Activated CD8-positive, alpha-beta memory T cell treated with anti-CD3 and anti-CD28 coated beads, Interleukin-2, amount 10 ng/mL, durations not matched to agents 7 days and 5 days (primary cell): Measurements from ENCODE around the gene SH2B3. TPM values are rescaled to one million over a fixed set of nuclear protein-coding genes. Genes with fewer than 3 reads are reported as not detected.
A peak's percentile ranks its signal among the peaks of the same experiment; 100 is the strongest.
"Not testable (repeated sequence)": the region's sequence is repeated elsewhere in the genome, so short reads cannot be mapped to it uniquely, and the experiment has no call there.

Source experiments
- ATAC-seq: fragments of 150-1000 bp; cut with Tn5 transposase; one replicate; pipeline ENCODE4 v1.10.0; 2021; ENCODE audit warnings: moderate library complexity
- CTCF ChIA-PET: fragments of 350-600 bp; sonication (Branson Sonifier 250); formaldehyde crosslinking; loops from one replicate; lab custom pipeline; 2021; ENCODE audit warnings: antibody characterized with exemption; lab: Charles Lee
- DNase-seq: peaks from one replicate; pipeline ENCODE4 v3.0.0-alpha.2; 2020
- H3K27ac Mint-ChIP-seq: one replicate; pipeline ENCODE4 v1.8.0; 2021; ENCODE audit warnings: mild to moderate bottlenecking, mixed read lengths
- H3K27me3 Mint-ChIP-seq: one replicate; pipeline ENCODE4 v1.8.0; 2021; ENCODE audit warnings: mixed read lengths
- H3K36me3 Mint-ChIP-seq: one replicate; pipeline ENCODE4 v1.8.0; 2021; ENCODE audit warnings: mild to moderate bottlenecking, mixed read lengths
- H3K4me1 Mint-ChIP-seq: one replicate; pipeline ENCODE4 v1.8.0; 2021; ENCODE audit warnings: mixed read lengths
- H3K4me3 Mint-ChIP-seq: one replicate; pipeline ENCODE4 v1.8.0; 2021; ENCODE audit warnings: mild to moderate bottlenecking, moderate library complexity, mixed read lengths
- H3K9me3 Mint-ChIP-seq: one replicate; pipeline ENCODE4 v1.8.0; 2022; ENCODE audit warnings: low read depth, mixed read lengths
- total RNA-seq, 2 experiments: library from RNA; stranded (reverse); gene quantifications; one replicate each; pipeline ENCODE4 v1.2.3, GENCODE V29; 2021

Gene SH2B3
- total RNA-seq, 2 experiments from 2014 or later = 24.9 to 51.3 TPM

DNA sequence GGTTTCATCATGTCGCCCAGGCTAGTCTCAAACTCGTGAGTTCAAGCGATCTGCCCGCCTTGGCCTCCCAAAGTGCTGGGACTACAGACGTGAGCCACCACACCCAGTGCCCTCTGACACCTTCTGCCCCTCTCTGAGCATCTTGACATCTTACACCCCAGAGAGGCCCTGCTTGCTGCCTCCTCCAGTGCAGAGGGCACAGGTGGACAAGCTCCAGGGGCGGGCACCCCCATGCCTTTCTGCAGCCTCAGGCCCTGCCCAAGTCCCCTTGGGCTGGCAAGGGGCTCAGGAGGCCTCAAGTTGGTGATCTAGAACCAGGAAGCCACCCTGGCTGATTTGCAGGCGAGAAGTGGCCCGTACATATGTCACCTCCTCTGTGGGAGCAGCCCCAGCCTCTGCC, 11.2 kb upstream of the SH2B3 start:
- Mint-ChIP-seq H3K4me3 (no peak overlapping the region), H3K27ac (no peak overlapping the region), H3K4me1 (peaks cover 20% of the 10 kb centered on the region), H3K9me3 (no peaks in the 10 kb centered on the region), H3K27me3 (peaks cover 19% of the 10 kb centered on the region), H3K36me3 (no peaks in the 10 kb centered on the region)
- DNase-seq (no peak), ATAC-seq (no peak)
- CTCF ChIA-PET = interaction anchor here (22.4 kb wide), 1 partner anchor 54 kb away, joined by 950 read pairs; no protein-coding TSS in a partner anchor

DNA sequence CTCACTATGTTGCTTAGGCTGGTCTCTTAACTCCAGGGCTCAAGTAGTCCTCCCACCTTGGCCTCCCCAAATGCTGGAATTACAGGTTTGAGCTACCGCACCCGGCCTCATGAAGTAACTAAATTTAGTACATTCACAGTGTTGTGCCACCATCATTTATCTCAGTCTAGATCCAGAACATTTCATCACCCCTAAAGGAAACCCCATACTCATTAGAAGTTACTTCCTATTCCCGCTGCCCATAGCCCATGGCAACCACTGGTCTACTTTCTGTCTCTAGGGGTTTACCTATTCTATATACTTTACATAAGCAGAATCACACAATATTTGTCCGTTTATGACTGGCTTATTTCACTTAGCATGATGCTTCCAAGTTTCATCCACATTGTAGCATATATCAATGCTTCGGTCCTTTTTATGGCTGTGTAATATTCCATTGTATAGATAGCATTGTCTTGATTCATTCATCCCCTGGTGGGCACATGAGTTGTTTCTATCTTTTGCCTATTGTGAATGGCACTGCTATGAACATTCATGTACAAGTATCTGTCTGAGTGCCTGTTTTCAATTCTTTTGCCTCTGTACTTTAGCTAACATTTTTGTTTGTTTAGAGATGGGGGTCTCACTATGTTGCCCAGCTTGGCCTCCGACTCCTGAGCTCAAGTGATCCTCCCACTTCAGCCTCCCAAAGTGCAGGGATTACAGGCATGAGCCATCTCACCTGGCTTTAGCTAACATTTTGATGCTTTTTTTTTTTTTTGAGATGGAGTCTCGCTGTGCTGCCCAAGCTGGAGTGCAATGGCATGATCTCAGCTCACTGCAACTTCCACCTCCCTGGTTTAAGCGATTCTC, 10.2 kb upstream of the SH2B3 start:
- peaks cover 26% of the 10 kb centered on the region for H3K4me1 Mint-ChIP-seq
- H3K9me3 Mint-ChIP-seq = no peaks in the 10 kb centered on the region
- H3K36me3 Mint-ChIP-seq = peaks cover 1% of the 10 kb centered on the region
- H3K4me3 Mint-ChIP-seq = no peak overlapping the region
- CTCF ChIA-PET = interaction anchor here (0.9 to 22.4 kb wide), 22 partner anchors 12 to 417 kb away, joined by 3 to 950 read pairs (median 10); partner anchors contain the start of genes PHETA1 and SH2B3
- H3K27me3 Mint-ChIP-seq = peaks cover 27% of the 10 kb centered on the region
- H3K27ac Mint-ChIP-seq = no peak overlapping the region
- no peak for DNase-seq
- ATAC-seq = no peak

DNA sequence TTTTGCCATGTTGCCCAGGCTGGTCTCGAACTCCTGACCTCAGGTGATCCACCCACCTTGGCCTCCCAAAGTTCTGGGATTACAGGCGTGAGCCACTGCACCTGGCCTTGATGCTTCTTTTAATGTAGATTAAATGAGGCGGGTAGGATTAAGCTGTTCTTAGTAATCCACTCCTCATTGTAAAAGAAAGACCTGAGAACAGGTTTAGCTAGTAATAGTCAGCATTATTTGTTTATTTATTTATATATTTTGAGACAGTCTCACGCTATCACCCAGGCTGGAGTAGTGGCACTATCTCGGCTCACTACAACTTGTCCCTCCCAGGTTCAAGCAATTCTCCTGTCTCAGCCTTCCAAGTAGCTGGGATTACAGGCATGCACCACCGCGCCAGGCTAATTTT, 9.5 kb upstream of the SH2B3 start:
- not testable (repeated sequence) for DNase-seq, H3K4me3 Mint-ChIP-seq, H3K9me3 Mint-ChIP-seq, ATAC-seq, H3K36me3 Mint-ChIP-seq, H3K27ac Mint-ChIP-seq
- CTCF ChIA-PET = interaction anchor here (0.7 to 22.4 kb wide), 44 partner anchors 8 to 419 kb away, joined by 3 to 950 read pairs (median 7); partner anchors contain the start of genes PHETA1 and SH2B3
- H3K27me3 Mint-ChIP-seq = peaks cover 27% of the 10 kb centered on the region
- peaks cover 26% of the 10 kb centered on the region for H3K4me1 Mint-ChIP-seq

DNA sequence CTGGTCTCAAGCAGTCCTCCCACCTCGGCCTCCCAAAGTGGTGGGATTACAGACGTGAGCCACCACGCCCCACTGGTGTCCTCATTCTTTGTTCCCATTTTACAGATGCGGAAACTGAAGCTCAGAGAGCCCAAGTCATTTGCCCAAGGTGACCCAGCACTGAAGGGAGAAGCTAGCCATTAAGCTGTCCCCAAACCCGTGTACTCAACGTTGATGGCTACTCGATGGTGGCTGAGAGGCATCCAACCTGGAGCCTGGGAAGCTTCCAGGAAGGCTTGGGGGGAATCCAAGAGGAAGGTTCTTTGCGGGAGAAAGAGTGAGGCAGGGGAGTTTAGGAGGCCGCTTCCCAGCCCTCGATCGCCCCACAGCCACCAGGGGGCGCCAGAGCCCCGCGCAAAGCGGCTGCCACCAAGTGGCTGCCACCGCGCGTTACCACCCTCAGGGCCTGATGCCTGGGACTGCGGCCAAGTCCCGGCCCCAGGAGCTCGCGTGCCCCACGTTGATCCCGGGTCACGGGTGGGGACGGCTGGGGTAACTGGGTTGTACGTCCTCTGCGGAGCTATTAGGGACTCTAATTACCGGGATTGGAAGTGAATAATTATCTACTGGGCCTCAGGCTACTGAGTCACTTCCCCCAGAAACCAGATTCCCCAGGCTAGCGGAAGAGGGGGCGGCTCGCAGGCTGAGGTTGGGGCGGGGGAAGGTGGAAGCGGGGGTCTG, 8.8 kb upstream of the SH2B3 start:
- H3K27me3 Mint-ChIP-seq = peaks cover 30% of the 10 kb centered on the region
- peaks cover 28% of the 10 kb centered on the region for H3K4me1 Mint-ChIP-seq
- peaks cover 1% of the 10 kb centered on the region for H3K36me3 Mint-ChIP-seq
- H3K9me3 Mint-ChIP-seq = no peaks in the 10 kb centered on the region
- DNase-seq = peak; percentile 88
- peak overlapping the region; percentile 72 for H3K27ac Mint-ChIP-seq
- peak overlapping the region; percentile 57 for H3K4me3 Mint-ChIP-seq
- peak; percentile 91 for ATAC-seq
- CTCF ChIA-PET = interaction anchor here (0.5 to 22.4 kb wide), 58 partner anchors 8 to 418 kb away, joined by 3 to 950 read pairs (median 5); partner anchors contain the start of genes ACAD10, BRAP, PHETA1 and SH2B3

DNA sequence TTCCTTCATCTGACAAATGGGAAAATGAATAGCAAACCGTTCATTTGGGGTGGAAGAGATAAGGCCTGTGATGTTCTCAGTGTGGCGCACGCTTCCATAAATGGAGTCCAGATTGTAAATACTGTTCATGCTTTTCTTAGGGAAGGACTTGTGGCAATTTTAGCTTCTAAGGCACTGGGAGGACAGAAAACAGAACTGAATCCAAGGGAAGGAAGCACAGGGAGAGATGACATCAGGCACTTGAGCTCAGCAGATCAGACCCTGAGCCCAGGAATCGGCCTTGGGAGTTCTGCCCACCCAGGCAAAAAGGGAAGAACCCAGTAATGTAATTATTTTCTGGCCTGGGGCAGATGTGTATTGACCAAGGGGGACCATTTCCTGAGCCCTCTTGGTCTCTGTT, 7.2 kb upstream of the SH2B3 start:
- H3K27me3 Mint-ChIP-seq = peaks cover 31% of the 10 kb centered on the region
- no peak overlapping the region for H3K27ac Mint-ChIP-seq
- CTCF ChIA-PET = interaction anchor here (0.8 to 22.4 kb wide), 6 partner anchors 11 to 131 kb away, joined by 3 to 950 read pairs (median 33); partner anchors contain the start of gene SH2B3
- no peak overlapping the region for H3K4me3 Mint-ChIP-seq
- peaks cover 37% of the 10 kb centered on the region for H3K4me1 Mint-ChIP-seq
- H3K9me3 Mint-ChIP-seq = no peaks in the 10 kb centered on the region
- ATAC-seq (no peak), DNase-seq (no peak)
- H3K36me3 Mint-ChIP-seq = peaks cover 1% of the 10 kb centered on the region

DNA sequence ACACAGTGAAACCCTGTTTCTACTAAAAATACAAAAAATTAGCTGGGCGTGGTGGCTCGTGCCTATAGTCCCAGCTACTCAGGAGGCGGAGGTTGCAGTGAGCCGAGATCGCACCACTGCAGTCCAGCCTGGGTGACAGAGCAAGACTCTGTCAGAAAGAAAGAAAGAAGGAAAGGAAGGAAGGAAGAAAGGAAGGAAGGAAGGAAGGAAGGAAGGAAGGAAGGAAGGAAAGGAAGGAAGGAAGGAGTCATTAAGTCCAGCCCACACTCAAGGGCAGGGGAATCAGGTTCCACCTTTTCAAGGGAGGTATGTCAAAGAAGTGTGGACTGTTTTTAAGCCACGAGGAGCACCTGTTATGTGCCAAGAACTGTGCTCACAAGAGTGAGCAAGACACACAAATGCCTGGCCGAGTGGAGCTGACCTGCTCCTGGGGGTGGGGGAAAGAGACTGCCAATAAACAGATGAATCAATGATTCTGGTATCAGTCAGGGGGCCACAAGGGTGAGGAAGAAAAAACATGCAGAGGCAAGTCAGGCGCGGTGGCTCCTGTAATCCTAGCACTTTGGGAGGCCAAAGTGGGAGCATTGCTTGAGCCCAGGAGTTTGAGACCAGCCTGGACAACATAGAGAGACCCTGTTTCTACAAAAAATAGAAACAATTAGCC, 5.8 kb upstream of the SH2B3 start:
- not testable (repeated sequence) for H3K4me3 Mint-ChIP-seq, H3K9me3 Mint-ChIP-seq, H3K36me3 Mint-ChIP-seq, ATAC-seq, DNase-seq, H3K27ac Mint-ChIP-seq
- CTCF ChIA-PET = interaction anchor here (0.6 to 22.4 kb wide), 5 partner anchors 10 to 128 kb away, joined by 3 to 950 read pairs (median 5); partner anchors contain the start of gene SH2B3
- Mint-ChIP-seq H3K4me1 (peaks cover 50% of the 10 kb centered on the region), H3K27me3 (peaks cover 40% of the 10 kb centered on the region)

DNA sequence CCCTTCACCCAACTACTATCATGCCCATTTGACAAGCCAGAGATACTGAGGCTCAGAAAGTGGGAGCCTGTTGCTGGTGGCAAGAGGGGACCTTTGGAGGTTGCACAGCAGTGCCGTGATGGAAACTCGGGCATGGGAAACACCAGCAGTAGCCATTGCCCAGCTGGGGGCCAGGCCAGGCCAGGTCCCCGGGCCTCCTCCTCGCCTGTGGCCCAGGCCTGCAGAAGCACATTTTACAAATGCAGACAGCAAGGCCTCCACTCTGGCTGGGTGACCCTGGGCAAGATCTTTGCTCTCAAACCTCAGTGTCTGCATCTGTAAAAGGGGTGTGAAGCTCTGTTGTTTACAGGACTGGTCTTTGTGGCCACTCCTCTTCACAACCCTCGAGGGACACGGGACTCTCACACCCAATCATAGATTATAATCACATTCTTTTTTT, 4.5 kb upstream of the SH2B3 start:
- Mint-ChIP-seq H3K36me3 (peaks cover 1% of the 10 kb centered on the region), H3K4me3 (no peak overlapping the region), H3K9me3 (no peaks in the 10 kb centered on the region), H3K27ac (no peak overlapping the region), H3K4me1 (peaks cover 52% of the 10 kb centered on the region), H3K27me3 (peaks cover 40% of the 10 kb centered on the region)
- ATAC-seq (no peak), DNase-seq (no peak)
- CTCF ChIA-PET = interaction anchor here (1.7 to 22.4 kb wide), 3 partner anchors 8 to 129 kb away, joined by 4 to 950 read pairs (median 61); partner anchors contain the start of gene SH2B3

DNA sequence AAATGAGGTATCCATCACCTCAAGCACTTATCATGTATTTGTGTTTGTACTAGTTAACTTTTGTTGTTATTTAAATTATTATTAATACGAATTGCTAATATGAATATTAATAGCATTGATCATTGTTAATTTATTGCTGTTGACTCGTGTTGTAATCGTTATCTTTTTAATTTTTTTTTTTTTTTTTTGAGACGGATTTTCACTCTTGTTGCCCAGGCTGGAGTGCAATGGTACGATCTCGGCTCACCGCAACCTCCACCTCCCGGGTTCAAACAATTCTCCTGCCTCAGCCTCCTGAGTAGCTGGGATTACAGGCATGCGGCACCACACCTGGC, 3.3 kb upstream of the SH2B3 start:
- not testable (repeated sequence) for DNase-seq, H3K4me3 Mint-ChIP-seq, H3K9me3 Mint-ChIP-seq, H3K36me3 Mint-ChIP-seq, ATAC-seq, H3K27ac Mint-ChIP-seq
- Mint-ChIP-seq H3K27me3 (peaks cover 40% of the 10 kb centered on the region), H3K4me1 (peaks cover 49% of the 10 kb centered on the region)
- CTCF ChIA-PET = interaction anchor here (0.8 to 22.4 kb wide), 4 partner anchors 46 to 127 kb away, joined by 3 to 950 read pairs (median 4); no protein-coding TSS in a partner anchor

DNA sequence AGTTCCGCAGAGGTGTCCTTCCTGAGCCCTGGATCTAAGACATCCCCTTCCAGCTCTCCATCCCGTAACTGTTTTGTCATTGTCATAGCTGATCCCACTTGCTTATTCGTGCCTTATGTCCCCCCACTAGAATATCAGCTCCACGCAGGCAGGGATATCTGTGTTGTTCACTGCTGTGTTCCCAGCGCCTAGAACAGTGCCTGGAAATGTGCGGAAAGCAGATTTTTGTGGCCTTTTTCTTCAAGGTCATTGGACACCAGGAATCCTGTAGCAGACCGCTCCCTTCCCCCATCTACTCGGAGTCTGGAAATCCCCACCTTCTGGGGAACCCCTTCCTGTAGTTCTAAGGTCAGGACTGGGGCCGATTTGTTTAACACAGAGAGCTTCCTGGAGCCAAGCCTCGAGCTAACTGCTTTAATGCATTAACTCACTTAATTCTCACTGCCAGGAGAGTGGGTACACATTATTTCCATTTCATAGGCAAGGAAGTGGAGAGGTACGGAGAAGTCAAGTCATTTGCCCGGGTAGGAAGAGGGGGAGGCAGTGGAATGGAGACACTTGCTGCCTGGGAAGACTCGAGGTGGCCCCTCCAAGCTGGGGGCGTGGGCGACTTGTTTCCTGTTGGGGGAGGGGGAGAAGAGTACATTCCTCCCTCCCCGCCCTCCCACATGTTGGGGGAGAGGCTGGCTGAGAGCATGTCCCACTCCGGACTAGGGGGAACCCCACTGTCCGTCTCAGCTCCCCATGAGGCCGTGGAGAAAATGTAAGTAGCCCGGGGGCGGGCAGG, 1.2 kb upstream of the SH2B3 start:
- H3K9me3 Mint-ChIP-seq = no peaks in the 10 kb centered on the region
- peaks cover 26% of the 10 kb centered on the region for H3K27me3 Mint-ChIP-seq
- peak; percentile 0 for ATAC-seq
- peaks cover 4% of the 10 kb centered on the region for H3K36me3 Mint-ChIP-seq
- H3K27ac Mint-ChIP-seq = peak overlapping the region; percentile 81
- DNase-seq = peak; percentile 70
- peak overlapping the region; percentile 70 for H3K4me3 Mint-ChIP-seq
- CTCF ChIA-PET = interaction anchor here (0.7 to 22.4 kb wide), 13 partner anchors 7 to 281 kb away, joined by 3 to 950 read pairs (median 5); partner anchors contain the start of genes ACAD10 and BRAP
- H3K4me1 Mint-ChIP-seq = peaks cover 56% of the 10 kb centered on the region

DNA sequence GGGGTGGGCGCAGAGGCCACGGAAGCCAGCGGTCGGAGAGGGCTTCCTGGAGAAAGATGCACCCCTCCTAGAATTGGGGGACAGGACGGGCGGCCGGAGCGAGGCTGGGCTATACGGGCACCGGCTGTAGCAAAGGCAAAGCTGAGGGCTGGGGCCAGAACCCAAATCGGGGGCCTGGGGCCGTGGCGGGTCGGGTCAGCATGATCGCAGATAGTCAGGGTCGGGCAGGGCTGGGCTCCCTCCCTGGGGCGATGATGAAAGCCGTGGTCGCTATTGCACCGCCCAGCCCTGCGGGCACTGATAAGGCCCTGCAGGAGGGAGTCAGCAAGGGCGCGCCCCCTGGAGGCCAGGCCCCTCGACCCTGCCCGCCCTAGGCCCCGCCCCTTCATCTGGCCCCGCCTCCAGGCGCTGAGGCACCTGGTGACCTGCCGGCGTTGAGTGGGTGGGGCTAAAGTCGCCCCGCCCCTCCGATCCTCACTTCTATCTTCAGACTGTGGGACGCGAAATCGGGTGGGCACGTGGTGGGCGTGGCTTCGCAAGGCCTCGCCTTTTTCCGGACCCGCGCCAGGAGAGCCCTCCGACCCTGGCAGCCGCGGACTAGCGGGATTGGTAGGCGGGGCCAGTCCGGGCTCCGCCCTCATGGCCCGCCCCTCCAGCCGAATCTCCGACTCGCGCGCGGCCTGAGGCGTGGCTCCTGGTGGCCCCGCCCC, 419 bp upstream of the SH2B3 start:
- H3K36me3 Mint-ChIP-seq = peaks cover 2% of the 10 kb centered on the region
- peaks cover 57% of the 10 kb centered on the region for H3K4me1 Mint-ChIP-seq

More for the DNA sequence above, 419 bp upstream of the SH2B3 start:
- peaks cover 20% of the 10 kb centered on the region for H3K27me3 Mint-ChIP-seq
- H3K4me3 Mint-ChIP-seq = peak overlapping the region; percentile 70
- no peaks in the 10 kb centered on the region for H3K9me3 Mint-ChIP-seq
- peak; percentile 99 for DNase-seq
- peak overlapping the region; percentile 89 for H3K27ac Mint-ChIP-seq
- ATAC-seq = peak; percentile 77
- CTCF ChIA-PET = interaction anchor here (0.7 to 22.4 kb wide), 10 partner anchors 7 to 281 kb away, joined by 3 to 950 read pairs (median 5); partner anchors contain the start of genes ACAD10 and BRAP
